OCI-LY1 (cell line): ENCODE results near the gene SFTPB.

Experiments
- EZH2 ChIP-seq: fragments of 200-600 bp; sonication (generic), shearing (Covaris generic); IDR thresholded peaks from 2 replicates; pipeline ENCODE4 v1.8.0; 2017; ENCODE audit warnings: borderline replicate concordance, mixed run types, mild to moderate bottlenecking, antibody characterized with exemption, low read length, moderate library complexity, mixed read lengths
- TF ChIP-seq, protein P1 (sequence below): fragments of 200-600 bp; sonication (generic), shearing (Covaris generic); IDR thresholded peaks from 2 replicates; pipeline ENCODE4 v1.5.1; 2017; ENCODE audit warnings: mild to moderate bottlenecking, antibody characterized with exemption, low read length, moderate library complexity, mixed read lengths

DNA sequence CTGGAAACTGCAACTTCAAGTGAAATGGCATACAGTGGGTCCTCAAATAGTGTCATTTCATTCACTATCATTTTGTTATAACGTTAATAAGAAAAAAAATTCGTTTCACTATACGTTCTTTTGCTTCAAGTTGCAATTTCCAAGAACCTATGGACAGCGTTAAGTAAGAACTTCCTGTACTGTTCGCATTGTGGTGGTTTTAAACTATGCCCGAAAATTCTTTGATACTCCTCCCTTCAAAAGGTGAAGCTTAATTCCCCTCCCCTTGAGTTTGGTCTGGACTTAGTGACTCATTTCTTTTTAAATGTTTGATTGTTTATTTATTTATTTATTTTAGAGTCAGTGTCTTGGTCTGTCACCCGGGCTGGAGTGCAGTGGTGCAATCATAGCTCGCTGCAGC is 46.8 kb upstream of the SFTPB start:
- TF ChIP-seq, protein P1, sequence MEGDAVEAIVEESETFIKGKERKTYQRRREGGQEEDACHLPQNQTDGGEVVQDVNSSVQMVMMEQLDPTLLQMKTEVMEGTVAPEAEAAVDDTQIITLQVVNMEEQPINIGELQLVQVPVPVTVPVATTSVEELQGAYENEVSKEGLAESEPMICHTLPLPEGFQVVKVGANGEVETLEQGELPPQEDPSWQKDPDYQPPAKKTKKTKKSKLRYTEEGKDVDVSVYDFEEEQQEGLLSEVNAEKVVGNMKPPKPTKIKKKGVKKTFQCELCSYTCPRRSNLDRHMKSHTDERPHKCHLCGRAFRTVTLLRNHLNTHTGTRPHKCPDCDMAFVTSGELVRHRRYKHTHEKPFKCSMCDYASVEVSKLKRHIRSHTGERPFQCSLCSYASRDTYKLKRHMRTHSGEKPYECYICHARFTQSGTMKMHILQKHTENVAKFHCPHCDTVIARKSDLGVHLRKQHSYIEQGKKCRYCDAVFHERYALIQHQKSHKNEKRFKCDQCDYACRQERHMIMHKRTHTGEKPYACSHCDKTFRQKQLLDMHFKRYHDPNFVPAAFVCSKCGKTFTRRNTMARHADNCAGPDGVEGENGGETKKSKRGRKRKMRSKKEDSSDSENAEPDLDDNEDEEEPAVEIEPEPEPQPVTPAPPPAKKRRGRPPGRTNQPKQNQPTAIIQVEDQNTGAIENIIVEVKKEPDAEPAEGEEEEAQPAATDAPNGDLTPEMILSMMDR: no peak
- no peak for TF ChIP-seq EZH2
